Measurements from ENCODE around the gene HMGN4. TPM values are rescaled to one million over a fixed set of nuclear protein-coding genes. Genes with fewer than 3 reads are reported as not detected.

Gene HMGN4
- total and polyA plus RNA-seq, 5 donors from 2014 or later: 59.5 to 214 (median 183) TPM

DNA sequence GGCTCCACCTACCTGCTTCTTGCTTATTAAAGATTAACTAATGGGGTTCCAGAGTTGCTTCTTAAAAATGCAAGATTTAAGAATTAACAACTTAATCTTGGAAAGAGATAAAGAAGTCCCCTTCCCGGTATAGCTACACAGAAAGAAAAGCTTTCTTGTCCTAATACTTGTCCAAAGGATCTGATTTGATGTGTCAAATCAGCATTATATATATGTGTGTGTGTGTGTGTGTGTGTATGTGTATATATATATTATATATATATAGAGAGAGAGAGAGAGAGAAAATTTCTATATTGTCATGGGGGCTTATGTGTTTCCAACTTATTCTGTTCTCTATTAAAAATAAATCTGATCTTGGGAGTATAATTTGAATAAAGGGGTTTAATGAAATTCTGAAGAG is 4.6 kb upstream of the HMGN4 start:
- no peaks in the 10 kb centered on the region for H3K27me3 ChIP-seq (ENCODE audit: control insufficient read depth, insufficient read depth, low read length)
- Mint-ChIP-seq H3K36me3 (peaks cover 10% of the 10 kb centered on the region), H3K4me1 (peaks cover 32 to 59% (median 37%) of the 10 kb centered on the region in 4 donors)

DNA sequence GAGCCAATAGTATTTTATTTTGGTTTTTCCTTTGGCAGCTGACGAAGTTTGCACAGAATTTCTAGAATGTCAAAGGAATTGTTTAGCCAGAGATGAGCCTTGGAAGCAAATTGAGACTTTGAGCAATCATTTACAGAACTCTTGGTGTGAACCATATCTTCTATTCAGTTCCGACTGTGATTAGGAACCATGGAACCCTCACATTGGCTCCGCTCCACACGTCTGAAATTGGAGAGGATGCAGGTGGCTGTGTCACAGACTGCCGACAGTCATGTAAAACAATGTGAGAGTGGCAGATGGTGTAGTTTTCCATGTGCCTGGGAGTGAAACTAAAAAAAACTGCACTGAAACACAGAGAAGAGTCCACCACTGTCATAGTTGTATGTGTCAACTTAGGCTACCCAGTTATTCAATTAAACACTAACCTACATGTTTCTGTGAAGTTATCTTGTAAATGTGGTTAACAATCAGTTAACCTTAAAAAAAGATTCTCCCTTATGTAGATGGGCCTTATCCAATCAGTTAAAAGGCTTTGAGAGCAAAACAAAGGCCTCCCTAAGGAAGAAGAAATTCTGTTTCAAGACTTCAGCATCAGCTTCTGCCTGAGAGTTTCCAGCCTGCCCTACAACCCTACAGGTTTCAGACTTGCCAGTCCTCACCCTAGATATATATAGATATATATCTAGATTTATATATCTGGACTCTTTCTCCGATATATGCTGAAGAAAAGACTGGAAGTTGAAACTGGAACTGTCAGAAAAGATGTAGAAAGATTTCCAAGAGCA is 3.3 kb upstream of the HMGN4 start:
- no peaks in the 10 kb centered on the region for H3K27me3 ChIP-seq (ENCODE audit: control insufficient read depth, insufficient read depth, low read length)
- H3K36me3 ChIP-seq (ENCODE audit: control insufficient read depth, insufficient read depth, low read length): no peaks in the 10 kb centered on the region
- Mint-ChIP-seq H3K9me3 (peaks cover 0 to 10% (median 0%) of the 10 kb centered on the region in 7 donors), H3K36me3 (peaks cover 12% of the 10 kb centered on the region), H3K27me3 (peaks cover 20% of the 10 kb centered on the region), H3K4me1 (peaks cover 35 to 64% (median 45%) of the 10 kb centered on the region in 4 donors), H3K27ac (no peak overlapping the region), H3K4me3 (peak overlapping the region in 2 of 4 donors; percentile 39 to 57)
- no peaks in the 10 kb centered on the region for H3K9me3 ChIP-seq (ENCODE audit: control insufficient read depth in 2 of 2, low read length in 2 of 2)
- H3K4me1 ChIP-seq (ENCODE audit: control insufficient read depth, insufficient read depth, low read length, poor library complexity, severe bottlenecking): peaks cover 36% of the 10 kb centered on the region
- ATAC-seq (ENCODE audit: low read depth in 2 of 2) (no peak), DNase-seq (no peak)
- H3K4me3 ChIP-seq (ENCODE audit: low read depth, low read length): no peak overlapping the region
- H3K27ac ChIP-seq (ENCODE audit: insufficient read depth, low read length, poor library complexity, severe bottlenecking): no peak overlapping the region

More for the DNA sequence above, 4.6 kb upstream of the HMGN4 start:
- no peaks in the 10 kb centered on the region for H3K36me3 ChIP-seq (ENCODE audit: control insufficient read depth, insufficient read depth, low read length)
- Mint-ChIP-seq H3K9me3 (peaks cover 0 to 10% (median 0%) of the 10 kb centered on the region in 7 donors), H3K27me3 (peaks cover 20% of the 10 kb centered on the region), H3K4me3 (peak overlapping the region; percentile 90 to 99 (median 98)), H3K27ac (peak overlapping the region; percentile 95 to 97 (median 96))
- H3K27ac ChIP-seq (ENCODE audit: insufficient read depth, low read length, poor library complexity, severe bottlenecking): peak overlapping the region; percentile 71
- ATAC-seq (ENCODE audit: low read depth in 2 of 2) (no peak), DNase-seq (no peak)
- H3K4me3 ChIP-seq (ENCODE audit: low read depth, low read length): peak overlapping the region; percentile 93
- no peaks in the 10 kb centered on the region for H3K9me3 ChIP-seq (ENCODE audit: control insufficient read depth in 2 of 2, low read length in 2 of 2)
- H3K4me1 ChIP-seq (ENCODE audit: control insufficient read depth, insufficient read depth, low read length, poor library complexity, severe bottlenecking): peaks cover 22% of the 10 kb centered on the region

DNA sequence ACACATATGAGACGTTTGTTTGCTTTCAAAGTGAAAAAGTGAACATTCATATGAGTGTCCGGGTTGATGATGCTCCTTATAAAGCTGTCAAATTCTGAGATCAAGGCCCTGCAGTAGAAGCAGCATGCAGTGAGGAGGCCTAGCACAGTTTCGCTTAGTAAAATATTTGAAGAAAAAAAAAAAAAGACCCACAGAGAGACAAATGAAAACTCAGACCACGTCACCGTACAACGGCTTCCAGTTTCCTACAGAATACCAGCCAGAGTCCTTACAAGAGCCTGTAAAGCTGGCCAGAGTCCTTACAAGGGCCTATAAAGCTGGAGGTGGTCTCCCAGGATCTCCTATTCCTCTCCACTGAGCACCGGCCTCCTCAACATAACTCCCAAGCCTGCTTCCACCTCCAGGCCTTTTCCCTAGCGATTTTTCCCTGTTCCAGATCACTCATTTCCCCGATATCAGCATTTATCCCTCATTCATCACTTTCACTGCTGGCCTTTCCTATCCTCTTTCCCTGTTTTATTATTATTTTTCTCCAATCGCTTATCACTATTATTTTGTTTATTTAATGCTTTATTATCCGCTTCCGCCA is 1.5 kb upstream of the HMGN4 start:
- ATAC-seq (ENCODE audit: low read depth in 2 of 2): no peak
- H3K4me3 ChIP-seq (ENCODE audit: low read depth, low read length): peak overlapping the region; percentile 96

DNA sequence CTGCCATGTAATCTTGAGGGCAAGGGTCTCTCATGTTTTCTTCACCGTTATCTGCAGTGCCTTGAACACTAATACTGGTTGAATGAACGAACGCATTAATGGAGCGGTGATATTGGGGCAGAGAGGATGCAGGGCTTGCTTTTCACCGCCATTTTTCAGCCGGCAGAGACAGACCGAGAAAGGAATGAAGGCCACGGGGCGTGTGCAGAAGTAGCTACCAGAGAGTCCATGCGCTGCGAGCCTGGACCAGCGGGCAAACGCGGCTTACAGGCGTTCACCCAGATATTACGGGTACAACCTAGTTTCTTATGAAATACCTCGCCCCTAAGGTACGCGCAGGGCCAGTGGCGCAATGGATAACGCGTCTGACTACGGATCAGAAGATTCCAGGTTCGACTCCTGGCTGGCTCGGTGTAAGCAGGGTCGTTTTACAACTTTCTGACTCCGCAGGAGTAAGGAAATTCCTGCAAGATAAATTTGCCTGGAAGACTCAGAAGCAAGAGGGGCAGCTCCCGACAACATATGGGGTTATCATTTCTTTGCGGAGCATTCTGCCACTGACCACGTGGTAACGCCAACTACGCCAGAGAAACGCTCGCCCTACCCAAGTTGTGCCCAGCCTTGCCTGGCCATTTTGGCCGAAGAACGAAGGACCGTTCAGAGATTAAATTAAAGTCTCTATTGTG is 863 bp upstream of the HMGN4 start:
- H3K27me3 Mint-ChIP-seq: peaks cover 19% of the 10 kb centered on the region
- peak; percentile 77 to 91 (median 89) for DNase-seq
- peaks cover 21% of the 10 kb centered on the region for H3K36me3 Mint-ChIP-seq
- Histone ChIP-seq H3K27ac (ENCODE audit: insufficient read depth, low read length, poor library complexity, severe bottlenecking) (peak overlapping the region; percentile 88), H3K4me1 (ENCODE audit: control insufficient read depth, insufficient read depth, low read length, poor library complexity, severe bottlenecking) (peaks cover 52% of the 10 kb centered on the region), H3K27me3 (ENCODE audit: control insufficient read depth, insufficient read depth, low read length) (no peaks in the 10 kb centered on the region), H3K36me3 (ENCODE audit: control insufficient read depth, insufficient read depth, low read length) (no peaks in the 10 kb centered on the region), H3K9me3 (ENCODE audit: control insufficient read depth in 2 of 2, low read length in 2 of 2) (no peaks in the 10 kb centered on the region), H3K4me3 (ENCODE audit: low read depth, low read length) (peak overlapping the region; percentile 96)
- peak; percentile 65 to 71 for ATAC-seq (ENCODE audit: low read depth in 2 of 2)
- peak overlapping the region; percentile 92 to 96 (median 93) for H3K4me3 Mint-ChIP-seq
- peaks cover 0 to 10% (median 0%) of the 10 kb centered on the region in 7 donors for H3K9me3 Mint-ChIP-seq
- peak overlapping the region; percentile 96 to 99 (median 97) for H3K27ac Mint-ChIP-seq
- peaks cover 27 to 72% (median 54%) of the 10 kb centered on the region in 4 donors for H3K4me1 Mint-ChIP-seq

More for the DNA sequence above, 1.5 kb upstream of the HMGN4 start:
- Histone ChIP-seq H3K36me3 (ENCODE audit: control insufficient read depth, insufficient read depth, low read length) (no peaks in the 10 kb centered on the region), H3K27me3 (ENCODE audit: control insufficient read depth, insufficient read depth, low read length) (no peaks in the 10 kb centered on the region), H3K9me3 (ENCODE audit: control insufficient read depth in 2 of 2, low read length in 2 of 2) (no peaks in the 10 kb centered on the region), H3K27ac (ENCODE audit: insufficient read depth, low read length, poor library complexity, severe bottlenecking) (peak overlapping the region; percentile 88), H3K4me1 (ENCODE audit: control insufficient read depth, insufficient read depth, low read length, poor library complexity, severe bottlenecking) (peaks cover 51% of the 10 kb centered on the region)
- Mint-ChIP-seq H3K4me3 (peak overlapping the region; percentile 92 to 96 (median 93)), H3K9me3 (peaks cover 0 to 10% (median 0%) of the 10 kb centered on the region in 7 donors), H3K36me3 (peaks cover 20% of the 10 kb centered on the region), H3K27ac (peak overlapping the region; percentile 96 to 99 (median 97)), H3K4me1 (peaks cover 30 to 73% (median 56%) of the 10 kb centered on the region in 4 donors), H3K27me3 (peaks cover 20% of the 10 kb centered on the region)
- DNase-seq: peak in 2 of 3 donors; percentile 33 to 62

DNA sequence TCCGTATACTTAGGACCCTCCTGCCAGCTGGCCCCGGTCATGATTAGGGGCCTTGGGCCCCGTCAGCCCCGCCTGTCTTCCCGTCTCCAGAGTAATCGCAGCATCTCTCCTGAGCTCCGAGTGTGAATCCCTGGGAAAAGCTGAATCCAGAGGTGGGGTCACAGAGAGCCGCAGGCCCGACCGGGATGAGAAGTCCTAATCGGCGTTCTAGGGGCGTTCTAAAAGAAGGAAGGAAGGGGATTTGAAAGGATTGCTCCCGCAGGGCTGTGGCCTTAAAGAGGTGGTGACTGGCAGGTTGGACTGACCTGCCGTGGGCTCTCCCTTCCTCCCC is 371 bp downstream of the HMGN4 start:
- H3K27me3 Mint-ChIP-seq: peaks cover 11% of the 10 kb centered on the region
- ATAC-seq (ENCODE audit: low read depth in 2 of 2) (no peak), DNase-seq (no peak)
- H3K27ac Mint-ChIP-seq: peak overlapping the region; percentile 96 to 99 (median 97)
- peaks cover 18 to 67% (median 52%) of the 10 kb centered on the region in 4 donors for H3K4me1 Mint-ChIP-seq
- Histone ChIP-seq H3K4me1 (ENCODE audit: control insufficient read depth, insufficient read depth, low read length, poor library complexity, severe bottlenecking) (peaks cover 46% of the 10 kb centered on the region), H3K4me3 (ENCODE audit: low read depth, low read length) (peak overlapping the region; percentile 96), H3K36me3 (ENCODE audit: control insufficient read depth, insufficient read depth, low read length) (peaks cover 8% of the 10 kb centered on the region), H3K27me3 (ENCODE audit: control insufficient read depth, insufficient read depth, low read length) (no peaks in the 10 kb centered on the region), H3K27ac (ENCODE audit: insufficient read depth, low read length, poor library complexity, severe bottlenecking) (peak overlapping the region; percentile 88), H3K9me3 (ENCODE audit: control insufficient read depth in 2 of 2, low read length in 2 of 2) (no peaks in the 10 kb centered on the region)
- peaks cover 0 to 6% (median 0%) of the 10 kb centered on the region in 7 donors for H3K9me3 Mint-ChIP-seq
- H3K4me3 Mint-ChIP-seq: peak overlapping the region; percentile 92 to 96 (median 93)
- peaks cover 17% of the 10 kb centered on the region for H3K36me3 Mint-ChIP-seq

DNA sequence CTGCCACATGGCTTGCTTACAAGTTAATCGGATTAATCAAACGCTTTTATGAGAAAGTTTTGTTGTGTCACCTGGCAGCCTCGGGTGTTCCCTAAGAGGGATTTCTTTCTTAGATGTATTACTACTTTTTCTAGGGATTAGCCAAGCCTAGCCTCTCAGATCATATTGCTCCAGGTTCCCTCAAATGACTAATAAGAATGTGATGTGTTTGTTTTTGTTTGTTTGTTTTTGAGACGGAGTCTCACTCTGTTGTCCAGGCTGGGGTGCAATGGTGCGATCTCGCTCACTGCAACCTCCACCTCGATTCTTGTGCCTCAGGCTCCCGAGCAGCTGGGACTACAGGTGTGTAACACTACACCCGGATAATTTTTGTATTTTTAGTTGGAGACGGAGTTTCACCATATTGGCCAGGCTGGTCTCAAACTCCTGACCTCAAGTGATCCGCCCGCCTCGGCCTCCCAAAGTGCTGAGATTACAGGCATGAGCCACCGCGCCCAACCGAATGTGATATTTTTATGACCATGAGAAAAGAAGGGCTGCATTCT is 977 bp downstream of the HMGN4 start:
- H3K36me3 Mint-ChIP-seq: peaks cover 22% of the 10 kb centered on the region
- Histone ChIP-seq H3K27me3 (ENCODE audit: control insufficient read depth, insufficient read depth, low read length) (no peaks in the 10 kb centered on the region), H3K27ac (ENCODE audit: insufficient read depth, low read length, poor library complexity, severe bottlenecking) (peak overlapping the region; percentile 88), H3K4me1 (ENCODE audit: control insufficient read depth, insufficient read depth, low read length, poor library complexity, severe bottlenecking) (peaks cover 45% of the 10 kb centered on the region), H3K9me3 (ENCODE audit: control insufficient read depth in 2 of 2, low read length in 2 of 2) (no peaks in the 10 kb centered on the region), H3K36me3 (ENCODE audit: control insufficient read depth, insufficient read depth, low read length) (peaks cover 9% of the 10 kb centered on the region), H3K4me3 (ENCODE audit: low read depth, low read length) (peak overlapping the region; percentile 96)
- DNase-seq (no peak), ATAC-seq (ENCODE audit: low read depth in 2 of 2) (no peak)
- H3K4me3 Mint-ChIP-seq: peak overlapping the region; percentile 92 to 96 (median 93)
- H3K4me1 Mint-ChIP-seq: peaks cover 14 to 67% (median 54%) of the 10 kb centered on the region in 4 donors
- peaks cover 11% of the 10 kb centered on the region for H3K27me3 Mint-ChIP-seq
- H3K9me3 Mint-ChIP-seq: peaks cover 0 to 6% (median 0%) of the 10 kb centered on the region in 7 donors
- peak overlapping the region; percentile 96 to 99 (median 97) for H3K27ac Mint-ChIP-seq

DNA sequence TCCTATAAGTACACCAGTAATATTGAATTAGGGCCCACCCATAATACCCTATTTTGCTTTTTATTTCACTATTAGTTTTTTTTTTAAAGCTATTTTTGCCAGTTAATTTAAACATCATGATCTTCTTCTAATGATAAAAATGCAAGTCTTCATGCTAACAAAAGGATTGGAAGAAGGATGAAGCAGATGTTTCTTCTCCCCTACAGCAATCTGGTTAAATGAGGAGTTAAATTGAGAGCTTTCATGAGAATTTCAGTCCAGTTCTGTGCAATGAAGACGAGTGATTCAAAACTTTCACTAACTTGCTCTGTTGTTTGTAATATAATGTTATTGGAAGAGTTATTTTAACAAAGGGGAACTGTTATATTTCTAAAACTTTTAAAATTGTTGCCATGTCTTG is 3.4 kb downstream of the HMGN4 start:
- H3K9me3 Mint-ChIP-seq: peaks cover 0 to 8% (median 0%) of the 10 kb centered on the region in 7 donors
- Histone ChIP-seq H3K4me1 (ENCODE audit: control insufficient read depth, insufficient read depth, low read length, poor library complexity, severe bottlenecking) (peaks cover 38% of the 10 kb centered on the region), H3K27me3 (ENCODE audit: control insufficient read depth, insufficient read depth, low read length) (no peaks in the 10 kb centered on the region), H3K9me3 (ENCODE audit: control insufficient read depth in 2 of 2, low read length in 2 of 2) (no peaks in the 10 kb centered on the region), H3K4me3 (ENCODE audit: low read depth, low read length) (no peak overlapping the region), H3K36me3 (ENCODE audit: control insufficient read depth, insufficient read depth, low read length) (peaks cover 29% of the 10 kb centered on the region), H3K27ac (ENCODE audit: insufficient read depth, low read length, poor library complexity, severe bottlenecking) (peak overlapping the region; percentile 17)
- ATAC-seq (ENCODE audit: low read depth in 2 of 2) (no peak), DNase-seq (no peak)
- H3K4me3 Mint-ChIP-seq: peak overlapping the region in 3 of 4 donors; percentile 19 to 61 (median 43)
- peaks cover 38% of the 10 kb centered on the region for H3K36me3 Mint-ChIP-seq
- peak overlapping the region in 1 of 3 donors; percentile 32 for H3K27ac Mint-ChIP-seq
- peaks cover 11% of the 10 kb centered on the region for H3K27me3 Mint-ChIP-seq
- H3K4me1 Mint-ChIP-seq: peaks cover 21 to 60% (median 54%) of the 10 kb centered on the region in 4 donors

Measured in CD4-positive, CD25-positive, alpha-beta regulatory T cell (primary cell).